HepG2 (cell line): Measurements from ENCODE around the gene ATP2A2.

ENCODE experiments used
- BRCA1 ChIP-seq: sonication (generic); formaldehyde crosslinking; IDR thresholded peaks from 2 replicates; pipeline ENCODE4 v1.4.0; 2020; ENCODE audit warnings: missing genetic modification reagents
- CENPX ChIP-seq: sonication (generic); formaldehyde crosslinking; IDR thresholded peaks from 2 replicates; pipeline ENCODE4 v1.9.0; 2021; ENCODE audit warnings: mild to moderate bottlenecking, missing genetic modification reagents, moderate library complexity
- CREB1 ChIP-seq, 2 experiments: fragments of 450-650 bp in 1 of 2; IDR thresholded peaks; 2 replicates each; pipeline ENCODE4 v1.6.1; 2016 to 2017; ENCODE audit warnings: control low read depth in 1 of 2, mild to moderate bottlenecking in 1 of 2, missing compliant biosample characterization in 1 of 2, missing genetic modification characterization in 1 of 2
- NBN ChIP-seq: fragments of 450-650 bp; conservative IDR thresholded peaks from 2 replicates; pipeline ENCODE4 v1.6.1; 2017
- PHF8 ChIP-seq: sonication (generic); formaldehyde crosslinking; IDR thresholded peaks from 2 replicates; pipeline ENCODE4 v1.5.0; 2020; ENCODE audit warnings: missing genetic modification reagents
- POLR2A ChIP-seq, 2 experiments: IDR thresholded peaks; 2 replicates each; pipeline ENCODE4 v1.6.1; 2011; ENCODE audit warnings: low read depth in 2 of 2, low read length in 2 of 2, mild to moderate bottlenecking in 1 of 2, moderate library complexity in 1 of 2; ENCODE audit not compliant: insufficient read depth in 1 of 2
- SP2 ChIP-seq: sonication (generic); formaldehyde crosslinking; IDR thresholded peaks from 2 replicates; pipeline ENCODE4 v1.5.1; 2020; ENCODE audit warnings: mild to moderate bottlenecking, missing genetic modification reagents
- ZBED4 ChIP-seq: sonication (generic); formaldehyde crosslinking; IDR thresholded peaks from 2 replicates; pipeline ENCODE4 v1.4.0; 2020; ENCODE audit warnings: missing genetic modification reagents, borderline replicate concordance
- ZFP36 ChIP-seq: fragments of 150-350 bp; IDR thresholded peaks from 2 replicates; pipeline ENCODE4 v1.6.1; 2018; ENCODE audit warnings: borderline replicate concordance, low read length, low read depth; ENCODE audit not compliant: partially characterized antibody
- ZNF850 ChIP-seq: sonication (generic); formaldehyde crosslinking; conservative IDR thresholded peaks from 2 replicates; pipeline ENCODE4 v1.9.0; 2021; ENCODE audit warnings: mild to moderate bottlenecking, missing genetic modification reagents
- TF ChIP-seq, protein P1 (sequence below): sonication (generic); formaldehyde crosslinking; IDR thresholded peaks from 2 replicates; pipeline ENCODE4 v1.4.0; 2020; ENCODE audit warnings: mild to moderate bottlenecking, missing genetic modification reagents
- TF ChIP-seq, protein P2 (sequence below): sonication (generic); formaldehyde crosslinking; IDR thresholded peaks from 2 replicates; pipeline ENCODE4 v1.5.0; 2020; ENCODE audit warnings: mild to moderate bottlenecking, missing genetic modification reagents, moderate library complexity

DNA sequence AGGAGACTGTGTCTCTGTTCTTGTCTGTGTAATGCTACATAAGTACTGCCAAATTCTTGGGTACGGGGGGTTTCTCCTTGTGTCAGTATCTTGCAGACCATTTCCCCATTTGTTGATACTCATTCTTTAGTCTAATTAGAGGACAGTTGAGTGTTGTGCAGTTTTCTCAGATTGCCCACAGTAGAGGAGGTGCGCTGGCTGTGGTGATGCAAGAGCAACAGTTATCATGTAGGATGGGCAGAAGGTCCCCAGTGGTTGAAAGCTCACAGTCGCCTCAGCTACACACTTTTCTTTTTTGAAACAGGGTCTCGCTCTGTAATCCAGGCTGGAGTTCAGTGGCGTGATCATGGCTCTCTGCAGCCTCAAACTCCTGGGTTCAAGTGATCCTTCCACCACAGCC, 37.8 kb upstream of the ATP2A2 start:
- TF ChIP-seq SP2 (no peak), CREB1 (IDR thresholded peaks at IDR 0.05) (no peak), CREB1 (CRISPR knock-in tag; IDR thresholded peaks at IDR 0.05) (no peak), ZFP36 (no peak), POLR2A (IDR thresholded peaks at IDR 0.05; ENCODE audit: insufficient read depth in 1 of 2, low read depth in 2 of 2, low read length in 2 of 2) (no peak), PHF8 (CRISPR knock-in tag) (no peak), NBN (no peak), ZNF850 (CRISPR knock-in tag) (no peak), BRCA1 (CRISPR knock-in tag) (no peak), CENPX (CRISPR knock-in tag) (no peak), ZBED4 (CRISPR knock-in tag) (no peak)
- TF ChIP-seq, protein P1, sequence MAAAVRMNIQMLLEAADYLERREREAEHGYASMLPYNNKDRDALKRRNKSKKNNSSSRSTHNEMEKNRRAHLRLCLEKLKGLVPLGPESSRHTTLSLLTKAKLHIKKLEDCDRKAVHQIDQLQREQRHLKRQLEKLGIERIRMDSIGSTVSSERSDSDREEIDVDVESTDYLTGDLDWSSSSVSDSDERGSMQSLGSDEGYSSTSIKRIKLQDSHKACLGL (CRISPR knock-in tag) = no peak
- TF ChIP-seq, protein P2, sequence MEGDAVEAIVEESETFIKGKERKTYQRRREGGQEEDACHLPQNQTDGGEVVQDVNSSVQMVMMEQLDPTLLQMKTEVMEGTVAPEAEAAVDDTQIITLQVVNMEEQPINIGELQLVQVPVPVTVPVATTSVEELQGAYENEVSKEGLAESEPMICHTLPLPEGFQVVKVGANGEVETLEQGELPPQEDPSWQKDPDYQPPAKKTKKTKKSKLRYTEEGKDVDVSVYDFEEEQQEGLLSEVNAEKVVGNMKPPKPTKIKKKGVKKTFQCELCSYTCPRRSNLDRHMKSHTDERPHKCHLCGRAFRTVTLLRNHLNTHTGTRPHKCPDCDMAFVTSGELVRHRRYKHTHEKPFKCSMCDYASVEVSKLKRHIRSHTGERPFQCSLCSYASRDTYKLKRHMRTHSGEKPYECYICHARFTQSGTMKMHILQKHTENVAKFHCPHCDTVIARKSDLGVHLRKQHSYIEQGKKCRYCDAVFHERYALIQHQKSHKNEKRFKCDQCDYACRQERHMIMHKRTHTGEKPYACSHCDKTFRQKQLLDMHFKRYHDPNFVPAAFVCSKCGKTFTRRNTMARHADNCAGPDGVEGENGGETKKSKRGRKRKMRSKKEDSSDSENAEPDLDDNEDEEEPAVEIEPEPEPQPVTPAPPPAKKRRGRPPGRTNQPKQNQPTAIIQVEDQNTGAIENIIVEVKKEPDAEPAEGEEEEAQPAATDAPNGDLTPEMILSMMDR (CRISPR knock-in tag) = no peak
